ENCODE data around the gene PPP1R13L. TPM values are rescaled to one million over a fixed set of nuclear protein-coding genes. Genes with fewer than 3 reads are reported as not detected.
"Not testable (repeated sequence)": the region's sequence is repeated elsewhere in the genome, so short reads cannot be mapped to it uniquely, and the experiment has no call there.

PPP1R13L gene
- total RNA-seq, 1 experiment from 2014 or later, result 1.5 TPM

DNA sequence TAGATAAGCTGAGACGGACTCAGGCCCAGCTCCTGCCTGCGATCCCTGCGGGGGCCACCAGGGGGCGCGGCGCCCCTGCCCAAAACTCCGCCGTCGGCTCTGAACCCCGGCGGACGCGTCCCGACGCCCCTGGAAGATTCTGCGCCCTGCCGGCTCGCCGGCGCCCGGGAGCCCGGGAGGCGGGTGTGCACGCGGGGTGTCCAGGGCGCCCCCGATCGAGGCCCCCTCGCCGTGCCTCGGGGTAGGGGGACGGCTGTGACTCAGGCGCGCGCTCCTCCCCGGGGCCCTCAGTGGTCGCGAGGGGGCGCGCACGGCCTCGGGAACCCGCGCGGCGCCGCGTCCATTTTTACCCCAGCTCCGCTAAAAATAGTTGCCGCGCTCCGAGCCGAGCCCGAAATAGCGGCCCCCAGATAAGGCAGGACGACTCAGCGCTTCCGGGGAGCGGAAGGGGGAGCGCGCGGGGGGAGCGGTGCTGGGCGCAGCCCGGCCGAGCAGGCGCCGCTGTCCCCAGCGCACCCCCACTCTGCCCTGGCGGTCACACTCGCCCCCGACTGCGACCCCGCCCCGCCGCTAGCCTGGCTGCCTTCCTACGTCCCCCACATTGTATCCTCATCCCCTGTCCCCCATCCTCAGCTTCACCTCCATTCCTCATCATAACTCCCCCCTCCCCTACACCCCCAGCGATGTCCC lies 34.8 kb upstream of the PPP1R13L start:
- peak; percentile 60 for DNase-seq (ENCODE audit: low read depth, low spot score)
- in situ Hi-C loops (cut with HindIII; ENCODE audit: low pct_unique_long_range_greater_than_20kb, low sequenced_read_pairs), result no loop called here

GRCh38 chr19:45439190-45439568 lies 34.3 kb upstream of the PPP1R13L start:
- DNase-seq (ENCODE audit: low read depth, low spot score), result no peak
- in situ Hi-C loops (cut with HindIII; ENCODE audit: low pct_unique_long_range_greater_than_20kb, low sequenced_read_pairs), result no loop called here

DNA sequence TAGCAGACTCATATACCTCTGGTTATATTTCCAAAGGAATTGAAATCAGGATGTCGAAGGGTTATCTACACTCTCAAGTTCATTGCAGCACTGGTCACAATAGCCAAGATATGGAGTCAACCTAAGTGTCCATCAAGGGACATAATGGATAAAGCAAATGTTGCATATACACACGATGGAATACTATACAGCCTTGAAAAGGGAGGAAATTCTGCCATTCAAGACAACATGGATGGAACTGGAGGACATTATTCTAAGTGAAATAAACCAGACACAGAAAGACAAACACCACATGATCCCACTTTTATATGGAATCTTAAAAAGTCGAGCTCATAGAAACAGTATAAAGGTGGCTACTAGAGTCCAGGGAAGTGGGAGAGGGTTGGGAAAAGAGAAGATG lies 32.5 kb upstream of the PPP1R13L start:
- no peak for DNase-seq (ENCODE audit: low read depth, low spot score)
- in situ Hi-C loops (cut with HindIII; ENCODE audit: low pct_unique_long_range_greater_than_20kb, low sequenced_read_pairs), result no loop called here

DNA sequence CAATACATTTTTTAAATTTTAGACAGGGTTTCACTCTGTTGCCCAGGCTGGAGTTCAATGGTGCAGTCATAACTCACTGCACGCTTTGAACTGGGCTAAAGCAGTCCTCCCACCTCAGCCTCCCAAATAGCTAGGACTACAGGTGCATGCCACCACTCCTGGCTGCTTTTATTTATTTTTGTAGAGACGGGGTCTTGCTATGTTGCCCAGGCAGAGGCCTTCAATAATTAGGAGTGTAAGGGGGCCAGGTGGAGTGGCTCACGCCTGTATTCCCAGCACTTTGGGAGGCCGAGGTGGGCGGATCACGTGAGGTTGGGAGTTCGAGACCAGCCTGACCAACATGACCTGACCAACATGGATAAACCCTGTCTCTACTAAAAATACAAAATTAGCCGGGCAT lies 27.7 kb upstream of the PPP1R13L start:
- in situ Hi-C loops (cut with HindIII; ENCODE audit: low pct_unique_long_range_greater_than_20kb, low sequenced_read_pairs); DNase-seq (ENCODE audit: low read depth, low spot score): not testable (repeated sequence)

DNA sequence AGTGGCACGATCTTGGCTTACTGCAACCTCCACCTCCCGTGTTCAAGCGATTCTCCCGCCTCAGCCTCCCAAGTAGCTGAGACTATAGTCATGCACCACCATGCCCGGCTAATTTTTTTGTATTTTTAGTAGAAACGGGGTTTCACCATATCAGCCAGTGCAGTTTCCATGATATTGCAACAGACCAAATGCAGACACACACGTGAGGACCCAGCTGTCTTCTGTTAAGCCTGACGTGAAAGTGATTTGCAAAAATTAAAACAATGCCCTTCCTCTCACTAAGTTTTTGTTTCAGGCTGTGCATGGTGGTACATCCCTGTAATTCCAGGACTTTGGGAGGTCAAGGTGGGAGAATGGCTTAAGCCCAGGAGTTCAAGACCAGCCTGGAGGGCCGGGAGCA lies 26.1 kb upstream of the PPP1R13L start:
- DNase-seq (ENCODE audit: low read depth, low spot score); in situ Hi-C loops (cut with HindIII; ENCODE audit: low pct_unique_long_range_greater_than_20kb, low sequenced_read_pairs): not testable (repeated sequence)

DNA sequence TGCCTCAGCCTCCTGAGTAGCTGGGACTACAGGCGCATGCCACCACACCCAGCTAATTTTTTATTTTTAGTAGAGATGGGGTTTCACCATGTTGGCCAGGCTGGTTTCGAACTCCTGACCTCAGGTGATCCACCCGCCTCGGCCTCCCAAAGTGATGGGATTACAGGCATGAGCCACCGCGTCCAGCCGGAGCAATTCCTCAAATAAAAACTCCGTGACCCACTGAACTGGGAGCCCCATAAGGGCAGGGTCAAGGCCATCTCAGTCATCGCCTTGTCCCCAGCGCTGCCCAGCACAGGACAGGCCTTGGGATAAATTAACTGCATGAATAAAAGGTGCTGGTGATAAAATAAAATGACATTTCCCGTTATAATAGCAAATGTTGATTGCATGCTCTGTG lies 25.0 kb upstream of the PPP1R13L start:
- DNase-seq (ENCODE audit: low read depth, low spot score); in situ Hi-C loops (cut with HindIII; ENCODE audit: low pct_unique_long_range_greater_than_20kb, low sequenced_read_pairs): not testable (repeated sequence)

GRCh38 chr19:45428384-45429231 lies 23.7 kb upstream of the PPP1R13L start:
- in situ Hi-C loops (cut with HindIII; ENCODE audit: low pct_unique_long_range_greater_than_20kb, low sequenced_read_pairs), result no loop called here
- no peak for DNase-seq (ENCODE audit: low read depth, low spot score)

DNA sequence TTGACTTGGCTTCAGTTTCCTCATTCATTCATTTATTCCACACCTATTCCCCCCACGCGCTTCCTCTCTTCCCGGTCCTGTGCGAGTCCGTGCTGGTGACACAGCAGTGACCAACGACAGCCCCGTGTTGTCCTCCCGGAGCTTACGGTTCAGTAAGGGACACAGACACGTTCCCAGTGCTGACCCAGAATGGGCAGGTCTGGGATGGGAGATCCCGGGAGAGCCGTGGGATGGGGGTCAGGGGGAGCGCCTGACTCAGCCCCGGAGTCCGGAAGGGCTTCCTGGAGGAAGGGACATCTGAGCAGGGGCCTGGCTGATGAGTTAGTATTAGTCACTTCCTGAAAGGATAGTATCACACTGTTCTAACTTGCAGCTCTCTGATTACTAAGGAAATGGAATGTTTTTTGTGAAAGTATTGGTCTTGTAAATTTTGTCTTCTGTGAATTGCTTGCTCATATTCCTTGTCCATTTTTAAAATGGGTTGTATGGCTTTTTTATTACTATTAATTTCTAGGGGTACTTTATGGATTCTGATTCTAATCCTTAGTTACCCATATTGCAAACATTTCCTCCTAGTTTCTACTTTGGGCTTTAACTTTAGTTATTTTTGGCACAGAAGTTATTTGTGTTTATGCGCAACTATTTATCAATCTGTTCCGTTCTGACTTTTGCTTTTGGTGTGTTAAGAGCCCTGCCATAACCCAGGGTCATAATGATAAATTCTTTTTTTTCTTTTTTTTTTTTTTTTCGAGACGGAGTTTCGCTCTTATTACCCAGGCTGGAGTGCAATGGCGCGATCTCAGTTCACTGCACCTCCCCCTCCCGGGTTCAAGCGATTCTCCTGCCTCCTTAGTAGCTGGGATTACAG lies 19.6 kb upstream of the PPP1R13L start:
- in situ Hi-C loops (cut with HindIII; ENCODE audit: low pct_unique_long_range_greater_than_20kb, low sequenced_read_pairs), result no loop called here
- DNase-seq (ENCODE audit: low read depth, low spot score), result peak; percentile 91

DNA sequence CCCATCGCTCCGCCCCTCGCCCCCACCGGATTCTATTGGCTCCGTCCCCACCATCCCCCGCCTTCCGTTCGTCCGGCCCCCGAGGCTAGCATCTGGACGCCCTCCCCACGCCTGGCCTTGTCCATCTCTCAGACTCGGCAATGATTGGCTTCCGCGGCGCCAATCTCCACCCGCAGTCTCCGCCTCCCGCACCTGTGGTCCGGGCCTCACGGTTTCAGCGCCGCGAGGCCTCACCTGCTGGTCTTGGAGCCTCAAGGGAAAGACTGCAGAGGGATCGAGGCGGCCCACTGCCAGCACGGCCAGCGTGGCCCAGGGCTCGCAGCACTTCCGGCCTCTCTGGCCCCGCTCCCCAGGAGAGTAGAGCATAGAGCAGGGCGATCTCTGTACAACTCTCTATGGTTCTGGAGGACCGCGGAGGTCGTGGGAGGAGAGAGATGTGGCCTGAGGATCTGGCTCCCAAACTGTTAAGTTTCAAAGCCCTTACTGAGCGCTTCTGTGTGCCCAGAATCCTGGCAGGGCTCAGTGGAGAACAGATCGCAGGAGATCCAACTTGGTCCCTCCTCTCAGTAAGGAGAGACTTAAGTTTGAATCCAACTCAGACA lies 18.8 kb upstream of the PPP1R13L start, which contains the start of gene ERCC1:
Gene ERCC1, minus strand, starts transcription at position 329 of the 602 bp plus-strand sequence. CDS start 543 bp downstream, outside the sequence.
- DNase-seq (ENCODE audit: low read depth, low spot score), result peak; percentile 96
- in situ Hi-C loops (cut with HindIII; ENCODE audit: low pct_unique_long_range_greater_than_20kb, low sequenced_read_pairs), result no loop called here

DNA sequence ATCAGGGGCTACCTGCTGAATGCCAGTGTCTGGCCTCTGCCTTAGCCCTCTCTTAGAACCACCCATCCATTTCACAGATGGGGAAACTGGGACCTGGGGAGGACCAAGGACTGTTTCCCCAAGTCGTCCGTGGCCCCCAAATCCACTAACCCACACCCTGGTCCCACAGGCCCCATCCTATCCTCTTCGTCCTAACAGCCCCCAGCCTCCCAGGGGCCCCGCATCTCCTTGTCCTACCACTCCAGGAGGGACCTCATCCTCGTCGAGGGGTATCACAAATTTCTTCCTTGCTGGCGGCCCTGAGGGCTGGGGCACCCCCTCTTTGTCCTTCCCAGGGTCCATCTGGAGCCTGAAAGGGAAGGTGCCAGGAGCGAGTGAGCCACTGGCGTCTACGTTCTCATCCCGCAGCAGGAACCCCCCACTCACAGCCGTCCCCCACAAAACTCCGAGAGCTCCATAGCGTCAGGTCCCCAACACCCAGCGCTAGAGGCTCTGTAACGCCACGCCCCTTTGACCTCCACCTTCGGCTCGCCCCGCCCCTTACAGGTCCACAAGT lies 18.2 kb upstream of the PPP1R13L start:
- in situ Hi-C loops (cut with HindIII; ENCODE audit: low pct_unique_long_range_greater_than_20kb, low sequenced_read_pairs), result no loop called here
- DNase-seq (ENCODE audit: low read depth, low spot score), result no peak

DNA sequence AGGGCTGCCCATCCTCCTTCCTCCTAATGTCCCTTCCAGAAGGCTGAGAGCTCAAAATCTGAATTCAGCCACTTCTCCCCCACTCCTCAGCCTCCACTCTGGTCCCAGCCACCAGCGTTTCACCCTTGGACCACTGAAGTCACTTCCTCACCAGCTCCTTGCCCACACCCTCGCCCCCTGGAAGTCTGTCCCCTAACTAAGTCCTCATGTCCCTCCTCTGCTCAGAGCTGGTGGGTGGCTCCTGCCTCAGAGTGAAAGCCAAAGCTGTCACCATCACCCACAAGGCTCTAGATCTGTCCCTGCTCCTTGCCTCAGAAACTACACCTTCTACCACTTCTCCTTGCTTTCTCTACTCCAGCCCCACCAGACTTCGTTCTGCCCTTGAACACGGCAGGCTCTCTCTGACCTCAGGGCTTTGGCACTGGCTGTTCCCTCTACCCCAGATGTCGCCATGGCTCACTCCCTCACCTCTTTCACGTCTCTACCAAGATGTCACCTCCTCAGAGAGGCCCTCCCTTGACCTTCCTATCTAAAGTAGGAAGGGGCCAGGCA lies 17.2 kb upstream of the PPP1R13L start:
- no peak for DNase-seq (ENCODE audit: low read depth, low spot score)
- in situ Hi-C loops (cut with HindIII; ENCODE audit: low pct_unique_long_range_greater_than_20kb, low sequenced_read_pairs), result no loop called here

GRCh38 chr19:45420871-45421270 lies 16.0 kb upstream of the PPP1R13L start:
- in situ Hi-C loops (cut with HindIII; ENCODE audit: low pct_unique_long_range_greater_than_20kb, low sequenced_read_pairs), result no loop called here
- DNase-seq (ENCODE audit: low read depth, low spot score), result no peak

- in situ Hi-C loops (cut with HindIII; ENCODE audit: low pct_unique_long_range_greater_than_20kb, low sequenced_read_pairs), result no loop called here
- no peak for DNase-seq (ENCODE audit: low read depth, low spot score)
Observed at GRCh38 chr19:45420356-45420755, 15.5 kb upstream of the PPP1R13L start.

DNA sequence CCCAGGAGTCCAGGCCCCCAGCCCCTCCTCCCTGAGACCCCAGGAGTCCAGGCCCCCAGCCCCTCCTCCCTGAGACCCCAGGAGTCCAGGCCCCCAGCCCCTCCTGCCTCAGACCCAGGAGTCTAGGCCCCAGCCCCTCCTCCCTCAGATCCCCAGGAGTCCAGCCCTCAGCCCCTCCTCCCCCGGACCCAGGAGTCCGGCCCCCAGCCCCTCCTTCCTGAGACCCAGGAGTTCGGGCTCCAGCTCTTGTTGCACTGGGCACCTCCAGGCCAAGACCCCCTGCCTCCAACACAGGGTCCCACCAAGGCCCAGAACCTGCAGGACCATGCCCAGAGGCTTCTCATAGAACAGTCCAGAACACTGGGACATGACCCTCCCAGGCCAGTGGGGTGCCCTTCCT lies 15.0 kb upstream of the PPP1R13L start:
- in situ Hi-C loops (cut with HindIII; ENCODE audit: low pct_unique_long_range_greater_than_20kb, low sequenced_read_pairs), result no loop called here
- DNase-seq (ENCODE audit: low read depth, low spot score), result no peak

- in situ Hi-C loops (cut with HindIII; ENCODE audit: low pct_unique_long_range_greater_than_20kb, low sequenced_read_pairs), result no loop called here
- no peak for DNase-seq (ENCODE audit: low read depth, low spot score)
Observed at GRCh38 chr19:45419396-45419795, 14.5 kb upstream of the PPP1R13L start.

DNA sequence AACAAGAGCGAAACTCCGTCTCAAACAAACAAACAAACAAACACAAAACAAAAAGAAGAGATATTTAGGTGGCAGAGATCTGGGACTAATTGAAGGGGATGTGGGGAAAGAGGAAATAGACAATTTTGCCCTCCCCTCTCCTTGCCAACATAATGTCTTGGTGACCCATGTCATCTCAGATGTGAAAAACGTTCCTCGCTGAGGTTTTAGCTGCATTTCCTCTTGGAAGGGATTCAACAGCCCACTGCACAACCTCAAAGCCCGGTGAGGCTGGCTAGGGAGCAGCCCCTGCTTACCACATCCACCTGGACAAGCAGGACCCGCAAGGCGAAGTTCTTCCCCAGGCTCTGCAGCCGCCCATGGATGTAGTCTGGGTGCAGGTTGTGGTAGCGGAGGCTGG lies 13.9 kb upstream of the PPP1R13L start:
- no peak for DNase-seq (ENCODE audit: low read depth, low spot score)
- in situ Hi-C loops (cut with HindIII; ENCODE audit: low pct_unique_long_range_greater_than_20kb, low sequenced_read_pairs), result no loop called here

DNA sequence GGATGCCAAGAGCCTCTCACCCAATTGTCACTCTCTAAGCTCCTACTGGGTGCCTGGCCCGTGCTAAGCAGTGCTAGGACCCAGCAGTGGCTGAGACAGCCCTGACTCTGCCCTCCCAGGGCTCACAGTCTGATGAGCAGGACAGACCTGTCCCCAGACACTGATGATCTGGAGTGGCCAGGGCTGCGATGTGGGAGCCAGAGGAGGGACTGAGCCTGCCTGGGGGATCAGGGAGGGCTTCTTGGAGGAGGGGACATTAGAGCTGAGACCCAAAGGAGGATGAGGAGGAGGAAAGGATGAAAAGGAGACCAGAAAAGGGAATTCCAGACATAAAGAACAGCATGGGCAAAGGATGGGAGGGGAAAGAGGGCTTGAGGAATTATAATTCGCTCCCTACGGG lies 12.3 kb upstream of the PPP1R13L start:
- DNase-seq (ENCODE audit: low read depth, low spot score), result no peak
- in situ Hi-C loops (cut with HindIII; ENCODE audit: low pct_unique_long_range_greater_than_20kb, low sequenced_read_pairs), result no loop called here

Data from SK-MEL-5 (cell line).